Anterior cingulate cortex (tissue), 58 donors: ENCODE results near the gene TMTC1.

ENCODE experiments used
- DNase-seq, 58 donors: peaks; one replicate each; lab custom pipeline; 2025; lab: John Stamatoyannopoulos, UW

Gene TMTC1

DNA sequence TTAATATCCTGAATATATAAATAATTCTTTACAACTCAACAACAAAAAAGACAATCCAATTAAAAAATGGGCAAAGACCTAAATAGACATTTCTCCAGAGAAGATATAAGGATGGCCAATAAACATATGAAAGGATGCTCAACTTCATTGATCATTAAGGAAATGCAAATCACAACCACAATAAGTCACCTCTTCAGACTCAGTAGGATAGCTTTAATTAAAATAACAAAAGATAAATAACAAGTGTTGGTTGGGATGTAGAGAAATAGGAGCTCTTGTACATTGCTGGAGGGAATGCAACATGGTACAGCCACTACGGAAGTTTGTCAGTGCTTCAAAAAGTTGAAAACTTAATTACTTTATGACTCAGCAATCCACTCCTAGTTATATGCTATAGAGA, 156.5 kb downstream of the TMTC1 start:
- no peak for DNase-seq

- DNase-seq: no peak
Measured at GRCh38 chr12:29625359-29625953, 158.3 kb downstream of the TMTC1 start.

DNA sequence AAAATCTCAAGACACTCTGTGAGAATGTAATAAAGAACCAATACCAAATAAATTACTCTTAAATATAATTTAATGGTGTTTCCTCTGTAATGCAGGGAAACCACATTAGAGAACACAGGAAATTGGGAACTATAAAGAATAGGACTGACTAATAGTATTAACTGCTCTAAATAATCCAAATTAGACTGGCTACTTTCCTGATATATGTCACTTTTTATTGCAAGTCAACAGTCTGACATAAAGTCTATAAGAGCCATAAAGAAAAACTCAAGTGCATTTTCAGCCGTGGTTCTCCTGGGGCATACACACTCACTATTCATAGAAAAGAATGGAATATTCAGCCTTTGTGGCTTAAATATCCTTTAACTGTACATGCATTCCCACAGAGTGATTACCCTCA, 161.5 kb downstream of the TMTC1 start:
- no peak for DNase-seq

- no peak for DNase-seq
Measured at GRCh38 chr12:29620030-29620429, 163.7 kb downstream of the TMTC1 start.

DNA sequence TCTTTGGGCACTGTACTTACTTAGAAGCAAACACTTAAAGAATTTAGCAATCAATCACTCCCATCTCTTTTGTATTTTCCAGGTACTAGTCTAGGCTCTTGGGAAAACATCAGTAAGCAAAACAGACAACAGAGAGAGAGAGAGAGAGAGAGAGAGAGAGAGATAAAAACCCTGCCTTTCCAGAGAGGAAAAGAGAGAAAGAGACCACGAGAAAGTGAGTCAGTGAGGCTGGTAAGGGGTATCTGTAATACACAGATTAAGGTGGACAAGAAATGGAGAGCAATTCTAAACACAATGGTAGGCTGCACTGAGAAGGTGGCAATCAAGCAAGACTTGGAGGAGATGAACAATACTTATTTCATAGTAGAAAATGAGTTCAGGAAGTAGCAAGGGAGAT, 166.3 kb downstream of the TMTC1 start:
- no peak for DNase-seq

DNA sequence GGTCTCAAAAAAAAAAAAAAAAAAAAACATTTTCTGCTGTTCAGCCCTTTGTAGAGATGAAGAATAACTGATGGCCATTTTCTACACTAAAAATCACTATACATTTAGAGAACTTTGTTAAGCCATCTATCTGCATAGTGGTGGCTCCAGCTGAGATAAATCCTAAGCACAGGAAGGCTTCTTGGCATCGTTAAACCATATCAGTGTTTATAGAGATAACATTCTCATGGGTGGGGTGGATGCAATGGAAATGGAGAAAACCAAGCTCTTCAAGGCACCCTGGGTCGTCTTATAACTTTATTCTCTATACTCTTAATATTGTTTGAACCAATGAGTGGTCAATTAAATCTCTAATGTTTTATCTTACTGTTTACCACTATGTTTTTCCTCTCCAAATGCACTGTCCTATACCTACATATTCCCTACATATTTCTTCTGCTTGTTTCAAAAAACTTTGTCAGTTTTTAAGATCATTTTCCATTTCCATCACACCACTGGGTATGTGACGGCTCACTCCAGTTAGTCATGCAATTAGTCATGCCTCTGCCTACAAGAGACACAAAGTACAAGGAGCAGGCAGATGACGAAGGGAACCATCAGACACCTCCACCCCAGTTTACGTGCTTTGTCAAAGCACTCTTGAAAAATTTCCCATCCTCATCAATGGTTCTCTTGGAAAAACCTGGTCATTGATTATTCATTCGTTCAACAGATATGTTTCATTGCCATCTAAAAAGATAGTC, 166.9 kb downstream of the TMTC1 start:
- peak in 3 of 58 donors; percentile 12 to 16 (median 12) for DNase-seq

DNA sequence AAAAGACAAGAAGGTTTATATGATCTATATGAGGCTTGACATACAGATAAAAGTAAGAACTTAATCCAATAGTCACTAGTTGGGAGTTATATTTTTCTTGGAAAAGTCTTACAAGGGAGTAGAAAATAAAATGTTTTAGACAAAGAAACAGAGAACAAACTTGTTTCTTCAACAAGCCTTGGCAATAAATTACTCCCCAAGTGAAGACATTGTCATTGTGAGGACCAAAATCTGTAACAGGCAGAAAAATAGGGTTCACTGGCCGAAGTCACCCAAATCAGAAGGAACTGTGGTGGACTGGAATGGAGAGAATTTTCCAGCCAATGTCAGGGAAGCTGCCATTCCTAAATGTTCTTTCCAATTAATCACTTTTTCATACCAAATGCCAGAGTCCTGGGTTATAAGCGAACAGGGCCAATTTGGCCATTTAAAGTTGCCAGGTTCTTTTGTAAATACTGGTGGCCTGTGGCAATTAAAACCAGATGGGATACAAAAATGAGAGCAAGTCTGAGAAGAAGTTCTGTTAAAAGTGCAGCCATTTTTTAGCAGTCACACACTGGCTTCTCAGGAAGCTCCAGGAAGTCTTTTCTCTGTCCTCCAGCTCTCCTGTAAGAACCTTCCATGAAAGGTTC, 168.9 kb downstream of the TMTC1 start:
- DNase-seq: no peak

GRCh38 chr12:29612912-29613311, 170.8 kb downstream of the TMTC1 start:
- DNase-seq: no peak

DNA sequence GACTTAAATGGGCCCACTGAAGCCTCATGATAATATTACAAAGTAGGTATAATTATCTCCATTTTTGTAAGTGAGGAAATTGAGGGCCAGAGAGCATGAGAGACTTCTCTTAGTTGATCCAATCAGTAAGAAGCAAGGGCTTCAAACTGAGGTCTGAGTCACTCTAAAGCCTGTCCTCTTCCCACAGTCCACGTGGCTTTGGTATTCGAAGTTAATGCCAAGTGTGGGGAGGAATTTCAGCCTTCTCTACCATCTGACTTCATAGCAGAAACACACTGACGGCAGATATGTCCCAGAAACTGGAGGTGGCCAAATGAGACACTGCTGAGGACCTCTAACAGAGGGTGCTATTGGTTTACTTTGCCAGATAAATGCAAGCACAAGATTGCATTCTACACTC, 171.8 kb downstream of the TMTC1 start:
- DNase-seq: no peak

DNA sequence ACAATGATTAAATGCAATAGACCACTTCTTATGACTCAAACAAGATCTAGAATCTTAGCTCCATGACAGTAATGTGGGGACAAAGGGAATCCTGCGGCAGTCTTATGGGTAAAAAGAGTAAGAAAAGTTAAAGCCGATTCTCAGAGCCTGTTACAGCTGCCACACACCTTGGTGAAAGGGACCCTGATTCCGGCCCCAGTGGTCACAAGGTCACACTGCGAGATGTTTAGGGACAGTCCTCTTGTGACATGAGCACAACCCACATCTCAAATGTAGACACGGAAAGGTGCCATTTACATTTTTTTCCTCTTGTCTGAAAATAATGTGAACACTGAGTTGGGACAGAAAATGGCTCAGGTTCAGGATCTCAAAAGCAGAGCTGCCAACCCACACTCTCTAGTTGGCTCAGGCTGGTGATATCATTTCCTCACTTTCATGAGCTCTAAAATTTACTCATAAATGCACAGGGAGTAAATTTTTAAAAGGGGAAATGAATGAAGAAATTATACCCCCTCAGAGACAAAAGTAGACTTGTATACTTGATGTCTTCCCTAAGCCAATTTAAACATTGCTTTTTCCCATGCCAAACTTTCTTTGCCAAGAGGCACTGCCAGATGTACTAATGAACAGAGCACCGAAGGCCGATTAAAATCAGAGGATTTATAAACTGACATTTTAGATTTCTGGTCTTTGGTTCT, 173.1 kb downstream of the TMTC1 start:
- peak in 4 of 58 donors; percentile 1 to 52 (median 8) for DNase-seq

DNA sequence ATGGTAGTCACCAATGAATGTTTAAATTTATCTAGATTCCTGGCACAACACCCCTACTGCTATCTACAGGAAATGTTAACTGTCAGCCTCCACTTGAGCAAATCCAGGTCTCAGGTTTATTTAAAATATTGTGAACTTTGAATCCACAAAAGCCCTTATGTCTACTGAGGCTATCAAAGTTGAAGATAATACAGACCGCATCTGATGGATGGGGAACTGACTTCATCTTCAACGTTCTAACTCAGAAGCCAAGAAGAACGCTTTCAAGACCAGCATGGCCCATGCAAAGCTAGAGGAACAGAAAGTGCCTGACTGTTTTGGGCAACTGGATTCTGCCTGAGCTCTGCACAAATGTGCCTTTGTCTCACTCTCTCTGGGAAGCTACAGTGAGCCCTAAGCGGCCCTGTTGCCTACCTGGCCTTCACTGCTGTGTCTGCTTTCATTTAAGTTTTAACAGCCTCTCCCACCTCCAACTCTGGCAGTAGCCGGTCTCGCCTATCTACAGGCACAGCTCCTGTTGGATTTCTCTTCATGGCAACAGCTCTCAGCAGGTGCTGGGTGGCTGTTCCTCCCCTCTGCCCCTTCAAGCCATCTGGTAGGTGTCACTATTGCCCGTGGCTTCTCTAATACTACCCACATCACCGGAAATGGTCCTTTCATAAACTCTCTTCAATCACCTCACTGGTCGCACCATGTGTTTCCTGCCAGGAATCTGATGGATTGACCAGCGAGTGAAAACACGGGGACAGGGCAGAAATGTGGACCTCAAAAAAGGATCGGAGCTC, 174.1 kb downstream of the TMTC1 start:
- no peak for DNase-seq

DNA sequence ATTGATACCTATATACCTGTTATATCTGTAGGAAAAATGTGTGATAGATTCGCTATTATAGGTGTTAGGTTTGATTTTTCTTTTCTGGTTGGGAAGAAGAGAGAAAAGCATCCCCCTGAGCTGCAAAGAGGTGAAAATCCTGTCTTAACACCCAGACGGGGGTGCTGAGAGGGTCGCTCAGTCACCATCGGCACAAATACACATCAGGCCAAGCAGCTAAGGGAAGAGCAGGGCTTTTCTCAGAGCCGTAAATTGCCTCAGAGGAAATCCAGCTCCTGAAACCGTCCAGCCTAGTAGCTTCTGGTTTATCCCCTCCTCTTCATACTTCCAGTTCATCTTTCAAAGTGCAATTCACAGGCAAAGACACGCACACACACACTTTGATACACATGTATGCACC, 175.2 kb downstream of the TMTC1 start:
- DNase-seq: no peak

DNA sequence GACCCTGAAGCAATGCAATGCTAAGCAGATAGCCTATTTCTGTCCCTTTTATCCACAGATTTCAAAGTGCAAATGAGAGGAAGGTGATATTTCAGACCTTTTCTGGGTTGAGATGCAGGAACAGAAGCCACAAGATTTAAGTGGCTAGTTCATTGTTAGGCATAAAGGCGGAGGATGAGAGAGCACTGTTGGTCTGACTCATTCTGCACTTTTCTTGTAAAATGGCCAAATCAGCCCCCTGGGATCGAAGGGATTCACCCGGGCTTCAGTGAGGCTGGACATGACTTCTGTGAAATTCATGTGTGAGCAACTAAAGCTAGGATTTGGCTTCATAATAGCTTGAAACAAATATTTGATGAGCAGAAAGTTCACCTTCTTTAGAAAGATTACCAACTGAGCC, 184.4 kb downstream of the TMTC1 start:
- DNase-seq: no peak

GRCh38 chr12:29595071-29595755, 188.5 kb downstream of the TMTC1 start:
- DNase-seq: no peak

DNA sequence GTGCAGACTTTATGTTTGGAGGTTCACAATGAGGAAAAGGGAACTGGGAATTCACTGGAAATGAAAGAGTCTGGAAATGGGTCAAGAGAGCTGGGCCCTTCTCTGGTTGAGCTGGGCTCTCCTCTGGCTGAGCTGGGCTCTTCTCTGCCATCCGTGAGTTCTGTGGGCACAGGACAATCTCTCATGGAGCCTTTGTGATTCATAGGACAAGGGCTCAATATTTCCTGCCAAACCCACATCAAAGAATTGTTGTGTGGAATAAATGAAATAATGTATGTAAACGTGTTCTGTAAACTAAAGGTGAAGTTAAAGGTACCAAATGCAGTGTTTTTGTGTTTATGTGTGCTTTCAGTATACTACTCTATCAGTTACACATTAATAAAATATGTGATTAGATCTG, 190.7 kb downstream of the TMTC1 start:
- DNase-seq: no peak

- DNase-seq: no peak
Measured at GRCh38 chr12:29591140-29592020, 192.4 kb downstream of the TMTC1 start.

GRCh38 chr12:29589851-29590250, 193.9 kb downstream of the TMTC1 start:
- DNase-seq: no peak

GRCh38 chr12:29589286-29589820, 194.4 kb downstream of the TMTC1 start:
- DNase-seq: no peak
